NCI-H1048 (cell line): Measurements from ENCODE around the gene CDC20.

Source experiments
- DNase-seq: peaks from one replicate; lab custom pipeline; 2025; lab: John Stamatoyannopoulos, UW

Gene CDC20

DNA sequence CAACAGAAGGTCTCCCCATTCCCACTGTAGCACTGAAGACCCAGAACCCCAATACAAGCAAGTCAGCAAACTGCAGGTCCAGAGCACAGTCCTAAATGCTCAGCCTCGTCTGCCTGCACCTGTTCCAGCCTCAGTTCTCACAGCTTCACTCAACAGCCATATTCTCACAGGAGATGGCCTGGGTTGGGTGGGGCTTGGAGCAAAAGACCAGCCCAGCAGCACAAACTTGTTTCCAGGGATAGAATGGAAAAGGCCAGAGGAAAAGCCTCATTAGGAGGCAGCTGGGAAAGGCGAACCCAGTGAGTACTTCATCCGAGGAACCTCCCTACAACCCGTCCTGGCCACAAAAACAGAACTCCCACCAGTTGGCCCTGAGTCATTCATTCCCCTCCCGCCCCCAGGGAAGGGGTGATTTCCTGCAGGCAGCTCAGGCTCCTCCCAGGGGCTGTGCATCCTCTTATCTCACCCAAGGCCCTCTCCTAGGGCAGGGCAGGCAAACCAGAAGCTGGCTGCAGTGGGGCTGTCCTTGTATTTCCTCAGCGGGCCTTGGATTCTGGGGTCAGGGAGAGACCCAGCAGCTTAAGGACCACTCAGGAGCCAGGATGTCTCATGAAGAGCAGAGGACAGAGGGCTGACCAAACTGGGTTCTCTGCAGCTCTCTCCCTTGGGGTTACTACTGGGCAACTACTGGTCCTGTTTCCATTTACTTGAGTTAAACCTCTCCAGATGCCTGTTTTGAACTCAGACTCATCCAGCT is 28.6 kb upstream of the CDC20 start:
- no peak for DNase-seq

DNA sequence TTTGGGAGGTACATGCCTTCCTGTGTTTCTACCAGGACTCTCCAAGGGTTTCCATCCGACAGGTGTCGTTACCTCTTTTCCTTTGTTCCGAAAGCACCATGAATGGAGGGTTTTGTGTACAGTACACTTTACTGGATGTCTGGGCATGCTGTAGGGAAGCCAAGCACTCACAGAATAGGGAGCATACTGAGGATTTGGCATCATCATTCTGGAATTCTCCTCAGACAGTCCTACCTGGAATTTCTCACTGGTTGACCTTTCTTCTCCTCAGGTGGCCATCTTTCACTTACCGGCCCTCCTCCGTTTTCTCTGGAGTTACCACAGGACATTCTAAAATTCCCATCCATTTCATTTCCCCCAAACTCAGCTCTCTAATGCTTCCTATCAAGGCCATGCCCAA is 27.1 kb upstream of the CDC20 start:
- no peak for DNase-seq

- DNase-seq = no peak
Observed at GRCh38 chr1:43334453-43335205, 24.2 kb upstream of the CDC20 start.

GRCh38 chr1:43337588-43337987 is 21.2 kb upstream of the CDC20 start, which contains the start of gene MPL:
Gene MPL, plus strand, starts transcription at chr1:43337818. Its CDS starts 31 bp downstream, at chr1:43337849.
- no peak for DNase-seq

DNA sequence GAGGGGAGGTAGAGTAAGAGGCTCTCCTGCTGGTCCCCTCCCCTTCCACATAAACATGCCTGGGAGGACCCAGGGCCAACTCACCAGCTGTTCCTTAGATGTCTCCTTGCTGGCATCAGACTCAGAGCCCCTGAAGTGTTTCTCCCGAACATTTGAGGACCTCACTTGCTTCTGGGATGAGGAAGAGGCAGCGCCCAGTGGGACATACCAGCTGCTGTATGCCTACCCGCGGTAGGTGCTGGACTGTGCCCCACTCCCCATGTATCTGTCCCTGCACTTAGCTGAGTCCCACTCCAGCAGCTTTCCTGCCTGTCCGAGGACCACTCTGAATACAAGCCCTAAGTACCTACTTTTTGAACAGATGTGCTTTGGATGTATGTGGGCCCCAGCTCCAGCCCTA is 20.8 kb upstream of the CDC20 start:
- DNase-seq = no peak

- DNase-seq = no peak
Observed at GRCh38 chr1:43339584-43340232, 19.1 kb upstream of the CDC20 start.

GRCh38 chr1:43340559-43340958 is 18.2 kb upstream of the CDC20 start:
- DNase-seq = no peak

DNA sequence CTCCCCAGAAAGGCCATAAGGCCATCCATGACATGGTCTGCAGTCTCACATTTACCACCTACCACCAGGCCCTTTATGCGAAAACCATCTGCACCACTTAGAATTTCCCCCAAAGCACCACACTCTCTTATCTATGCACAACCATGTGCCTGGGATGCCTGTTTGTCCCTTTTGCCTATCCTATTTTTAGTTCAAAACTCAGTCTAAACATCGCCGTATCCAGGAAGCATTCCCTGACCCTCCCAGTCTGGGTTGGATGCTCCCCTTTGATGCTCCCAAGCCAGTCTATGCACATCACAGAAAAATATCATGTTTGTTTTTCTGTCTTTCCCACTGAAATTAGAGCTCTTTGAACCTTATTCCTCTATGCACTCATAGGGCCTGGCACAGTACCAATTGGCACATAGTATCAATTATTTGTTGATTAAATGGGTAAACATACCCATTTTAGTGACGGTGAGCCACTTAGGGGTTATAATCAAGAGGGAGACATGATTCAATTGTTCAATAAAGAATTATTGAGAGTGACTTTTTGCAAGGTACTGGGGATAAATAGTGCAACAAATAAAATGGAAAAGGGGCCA is 14.4 kb upstream of the CDC20 start:
- no peak for DNase-seq

GRCh38 chr1:43345120-43345519 is 13.7 kb upstream of the CDC20 start:
- DNase-seq = no peak

DNA sequence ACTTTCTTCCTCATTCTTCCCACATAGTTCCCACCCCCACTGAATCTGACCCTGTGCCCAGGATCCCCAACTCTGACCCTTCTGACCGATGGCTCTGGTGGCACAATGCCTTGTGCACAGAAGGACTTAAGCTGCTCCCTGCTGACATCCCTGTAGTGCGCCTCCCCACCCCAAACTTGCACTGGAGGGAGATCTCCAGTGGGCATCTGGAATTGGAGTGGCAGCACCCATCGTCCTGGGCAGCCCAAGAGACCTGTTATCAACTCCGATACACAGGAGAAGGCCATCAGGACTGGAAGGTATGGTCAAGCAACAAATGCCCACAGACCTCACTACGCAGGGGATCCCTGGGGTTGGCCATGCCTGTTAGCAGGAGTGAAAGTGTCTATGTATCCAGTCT is 12.1 kb upstream of the CDC20 start:
- no peak for DNase-seq

DNA sequence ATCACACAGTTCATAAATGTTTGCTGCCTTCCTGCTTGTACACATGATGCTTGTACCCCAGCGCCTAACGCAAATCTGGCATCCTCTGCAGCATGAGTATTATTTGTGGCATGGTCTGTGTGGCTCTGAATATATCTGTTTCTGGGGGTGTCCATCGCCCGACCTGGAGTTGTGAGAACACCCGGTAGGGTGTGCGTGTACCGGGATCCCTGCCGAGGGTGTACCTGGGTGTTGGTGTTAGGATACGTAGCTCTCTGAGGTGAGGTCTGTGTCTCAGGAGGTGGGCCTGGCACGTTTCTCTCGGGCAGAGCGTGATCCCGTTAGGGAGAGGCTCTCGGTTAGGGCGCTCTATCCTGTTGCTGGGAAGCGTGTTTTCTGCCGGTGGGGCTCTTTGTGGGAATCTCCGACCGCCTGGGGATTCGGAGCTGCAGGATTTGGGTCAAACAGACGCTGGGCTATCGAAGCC is 10.4 kb upstream of the CDC20 start:
- no peak for DNase-seq

DNA sequence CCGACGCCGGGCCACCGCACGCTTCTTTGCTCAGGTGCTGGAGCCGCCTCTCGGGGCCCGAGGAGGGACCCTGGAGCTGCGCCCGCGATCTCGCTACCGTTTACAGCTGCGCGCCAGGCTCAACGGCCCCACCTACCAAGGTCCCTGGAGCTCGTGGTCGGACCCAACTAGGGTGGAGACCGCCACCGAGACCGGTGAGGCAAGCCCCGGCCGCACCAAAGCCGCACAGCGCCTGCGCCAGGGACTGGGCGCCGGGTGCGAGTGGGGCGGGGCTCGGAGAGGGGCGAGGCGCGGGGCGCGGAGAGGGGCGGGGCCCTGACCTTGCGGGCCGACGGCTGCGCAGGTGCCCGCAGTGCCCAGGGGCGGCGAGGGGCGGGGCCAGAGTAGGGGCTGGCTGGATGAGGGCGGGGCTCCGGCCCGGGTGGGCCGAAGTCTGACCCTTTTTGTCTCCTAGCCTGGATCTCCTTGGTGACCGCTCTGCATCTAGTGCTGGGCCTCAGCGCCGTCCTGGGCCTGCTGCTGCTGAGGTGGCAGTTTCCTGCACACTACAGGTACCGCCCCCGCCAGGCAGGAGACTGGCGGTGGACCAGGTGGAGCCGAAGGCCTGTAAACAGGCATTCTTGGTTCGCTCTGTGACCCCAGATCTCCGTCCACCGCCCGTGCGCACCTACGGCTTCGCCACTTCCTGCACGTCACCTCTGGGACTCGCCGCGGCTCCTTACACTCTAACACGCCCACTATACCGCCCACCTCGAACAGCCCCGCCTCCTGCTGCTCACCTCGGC is 9.8 kb upstream of the CDC20 start:
- DNase-seq = peak; percentile 78

DNA sequence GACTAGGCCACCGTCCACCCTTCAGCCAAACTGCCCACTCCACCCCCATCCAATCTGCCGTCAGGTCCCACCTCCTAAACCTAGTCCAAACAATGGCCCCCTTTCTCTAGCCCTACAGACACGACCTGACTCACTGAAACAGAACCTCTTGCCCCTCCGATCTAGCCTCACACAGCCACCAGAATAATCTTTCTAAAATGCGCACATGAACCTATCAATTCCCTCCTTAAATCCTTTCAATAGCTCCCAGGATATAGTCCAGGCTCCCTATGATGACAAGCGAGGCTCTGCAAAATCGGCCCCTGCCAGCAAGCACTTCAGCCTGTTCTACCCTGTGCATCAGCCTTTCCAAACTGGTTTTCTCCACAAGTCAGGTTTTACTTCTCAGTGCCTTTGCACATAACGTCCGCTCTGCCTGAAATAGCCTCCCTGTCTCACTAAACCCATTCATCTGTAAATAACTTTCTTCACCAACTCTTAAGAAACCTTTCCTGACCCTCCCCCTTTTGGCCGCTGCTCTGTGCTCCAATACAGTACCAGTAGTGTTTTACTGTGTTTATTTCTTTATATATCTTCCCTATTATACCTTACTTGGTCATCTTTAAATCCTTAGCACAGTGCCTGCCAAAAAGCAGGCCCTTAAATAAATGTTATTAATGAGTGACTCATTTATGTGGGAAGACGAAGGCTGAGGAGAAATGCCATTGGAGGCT is 9.0 kb upstream of the CDC20 start:
- no peak for DNase-seq

GRCh38 chr1:43350976-43351375 is 7.8 kb upstream of the CDC20 start:
- DNase-seq = no peak

- no peak for DNase-seq
Observed at GRCh38 chr1:43351421-43352350, 7.1 kb upstream of the CDC20 start.

DNA sequence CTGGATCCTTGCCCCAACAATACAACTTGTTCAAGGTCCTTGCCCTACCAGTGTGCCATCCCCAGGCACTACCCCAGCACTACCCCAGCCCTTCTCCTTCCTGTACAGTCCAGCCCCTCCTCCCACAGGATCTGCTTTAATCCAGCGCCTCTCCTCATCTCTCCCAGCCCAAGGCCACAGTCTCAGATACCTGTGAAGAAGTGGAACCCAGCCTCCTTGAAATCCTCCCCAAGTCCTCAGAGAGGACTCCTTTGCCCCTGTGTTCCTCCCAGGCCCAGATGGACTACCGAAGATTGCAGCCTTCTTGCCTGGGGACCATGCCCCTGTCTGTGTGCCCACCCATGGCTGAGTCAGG is 6.5 kb upstream of the CDC20 start:
- no peak for DNase-seq

DNA sequence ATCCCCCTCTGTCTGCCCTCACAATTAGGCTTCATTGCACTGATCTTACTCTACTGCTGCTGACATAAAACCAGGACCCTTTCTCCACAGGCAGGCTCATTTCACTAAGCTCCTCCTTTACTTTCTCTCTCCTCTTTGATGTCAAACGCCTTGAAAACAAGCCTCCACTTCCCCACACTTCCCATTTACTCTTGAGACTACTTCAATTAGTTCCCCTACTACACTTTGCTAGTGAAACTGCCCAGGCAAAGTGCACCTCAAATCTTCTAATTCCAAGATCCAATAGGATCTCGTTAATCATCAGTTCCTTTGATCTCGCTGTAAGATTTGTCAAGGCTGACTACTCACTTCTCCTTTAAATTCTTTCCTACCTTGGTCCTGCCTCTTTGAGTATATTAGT is 5.9 kb upstream of the CDC20 start:
- DNase-seq = no peak

DNA sequence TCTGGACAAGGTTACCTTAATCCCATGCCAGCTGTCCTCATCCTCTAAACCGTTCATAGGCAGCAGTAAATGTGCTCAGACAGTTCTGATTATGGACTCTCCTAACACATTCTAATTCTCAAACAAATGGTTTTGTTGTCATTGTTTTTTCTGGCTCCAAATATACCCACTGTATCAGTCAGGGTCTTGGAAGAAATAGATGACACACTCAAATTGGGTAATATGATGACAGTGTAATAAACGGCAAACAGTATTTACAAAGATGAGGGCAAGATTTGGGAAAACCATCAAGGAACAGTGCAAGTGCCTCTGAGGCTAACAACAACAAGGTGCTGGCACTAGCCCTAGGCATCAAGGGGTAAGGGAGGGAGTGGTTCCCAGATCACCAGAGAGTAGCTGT is 4.3 kb upstream of the CDC20 start:
- DNase-seq = no peak

GRCh38 chr1:43354936-43355335 is 3.8 kb upstream of the CDC20 start:
- DNase-seq = no peak

GRCh38 chr1:43357251-43357650 is 1.5 kb upstream of the CDC20 start:
- DNase-seq = no peak
